T-cell (primary cell): ENCODE data around the gene DOCK6. TPM values are rescaled to one million over a fixed set of nuclear protein-coding genes. Genes with fewer than 3 reads are reported as not detected.
A peak's percentile ranks its signal among the peaks of the same experiment; 100 is the strongest.

Experiments
- ATAC-seq, 4 experiments: fragments of 200-7000 bp in 3 of 4; fragments of 150-1000 bp in 1 of 4; cut with Tn5 transposase; replicated peaks in 1 of 4; 1 replicate in 3 of 4; 2 replicates in 1 of 4; pipeline ENCODE4 v1.10.0; 2021; ENCODE audit warnings: moderate library complexity in 3 of 4, mild to moderate bottlenecking in 2 of 4, moderate number of reproducible peaks in 1 of 4
- CTCF ChIA-PET, 2 donors: fragments of 300-600 bp; sonication (Branson Sonifier 250); formaldehyde crosslinking; loops; one replicate each; lab custom pipeline; 2022; ENCODE audit warnings: antibody characterized with exemption in 2 of 2; lab: Charles Lee
- POLR2A ChIA-PET, 2 donors: fragments of 300-600 bp; sonication (Branson Sonifier 250); formaldehyde crosslinking; loops; one replicate each; lab custom pipeline; 2022; ENCODE audit warnings: antibody characterized with exemption in 2 of 2; lab: Charles Lee
- DNase-seq, 35 experiments: peaks; one replicate each; pipeline versions ENCODE4 v3.0.0 to v3.0.0-alpha.2; 2013 to 2023
- H3K27ac ChIP-seq: one replicate; pipeline ENCODE4 v1.5.1; 2013; ENCODE audit warnings: low read length
- H3K27me3 ChIP-seq, 2 experiments: replicated peaks in 1 of 2; 1 replicate in 1 of 2; 2 replicates in 1 of 2; pipeline versions ENCODE4 v1.6.1 to v1.7.0; 2013; ENCODE audit warnings: low read length in 1 of 2, mixed read lengths in 1 of 2; ENCODE audit not compliant: control insufficient read depth in 2 of 2, insufficient read depth in 2 of 2; ENCODE audit errors: extremely low read depth in 1 of 2
- H3K36me3 ChIP-seq, 2 donors: 1 replicate in 1 of 2; 2 replicates in 1 of 2; pipeline versions ENCODE4 v1.6.1 to v1.7.0; 2013; ENCODE audit warnings: low read length in 1 of 2; ENCODE audit not compliant: control insufficient read depth in 2 of 2, insufficient read depth in 1 of 2; ENCODE audit errors: extremely low read depth in 1 of 2
- H3K4me1 ChIP-seq, 2 experiments: 1 replicate in 1 of 2; 2 replicates in 1 of 2; pipeline versions ENCODE4 v1.6.1 to v1.7.0; 2013; ENCODE audit warnings: low read length in 2 of 2, mixed read lengths in 1 of 2; ENCODE audit not compliant: insufficient read depth in 2 of 2, control insufficient read depth in 1 of 2; ENCODE audit errors: extremely low read depth in 1 of 2
- H3K4me3 ChIP-seq, 2 donors: 1 replicate in 1 of 2; 2 replicates in 1 of 2; pipeline versions ENCODE4 v1.5.1 to v1.7.0; 2013; ENCODE audit warnings: mild to moderate bottlenecking in 2 of 2, low read length in 1 of 2, moderate library complexity in 1 of 2; ENCODE audit not compliant: control insufficient read depth in 1 of 2; ENCODE audit errors: extremely low read depth in 1 of 2
- H3K9me3 ChIP-seq: 2 replicates; pipeline ENCODE4 v1.7.0; 2013
- H3K27ac Mint-ChIP-seq, 2 donors: one replicate each; pipeline ENCODE4 v1.8.0; 2020 to 2021; ENCODE audit warnings: mild to moderate bottlenecking in 2 of 2, mixed read lengths in 2 of 2
- H3K27me3 Mint-ChIP-seq, 2 donors: one replicate each; pipeline ENCODE4 v1.8.0; 2021 to 2022; ENCODE audit warnings: mixed read lengths in 2 of 2
- H3K36me3 Mint-ChIP-seq: one replicate; pipeline ENCODE4 v1.8.0; 2021; ENCODE audit warnings: mixed read lengths
- H3K4me1 Mint-ChIP-seq, 3 donors: one replicate each; pipeline ENCODE4 v1.8.0; 2020 to 2022; ENCODE audit warnings: mixed read lengths in 3 of 3, mild to moderate bottlenecking in 1 of 3
- H3K4me3 Mint-ChIP-seq, 3 donors: one replicate each; pipeline ENCODE4 v1.8.0; 2020 to 2022; ENCODE audit warnings: mild to moderate bottlenecking in 3 of 3, mixed read lengths in 3 of 3, moderate library complexity in 3 of 3
- H3K9me3 Mint-ChIP-seq, 3 donors: one replicate each; pipeline ENCODE4 v1.8.0; 2020 to 2022; ENCODE audit warnings: mixed read lengths in 3 of 3
- WGBS: methylation state at CpG from one replicate; pipeline ENCODE4 v1.1.5; 2013; ENCODE audit warnings: missing lambda C conversion rate; ENCODE audit not compliant: insufficient coverage; 5-methylcytosine and 5-hydroxymethylcytosine counted together
- total RNA-seq, 35 experiments: library from RNA in 6 of 35; stranded (reverse) in 6 of 35; fragments of 120-200 nt in 1 of 35; gene quantifications; one replicate each; pipeline versions ENCODE4 v1.2.1 to v1.2.4 and lab custom pipeline; 2013 to 2026

Gene DOCK6
- total RNA-seq, 5 donors from 2014 or later (not counting 1 experiment from before 2014, with no cell fraction given): 0.78 to 1.8 (median 1.0) TPM

GRCh38 chr19:11232555-11232954 is 29.8 kb downstream of the DOCK6 start:
- no peaks in the 10 kb centered on the region for H3K9me3 ChIP-seq
- 89% methylated on average over 4 of the region's 4 CpGs for WGBS

GRCh38 chr19:11230621-11231386 is 31.5 kb downstream of the DOCK6 start:
- no peaks in the 10 kb centered on the region for H3K9me3 Mint-ChIP-seq
- no peaks in the 10 kb centered on the region for H3K4me1 ChIP-seq
- DNase-seq (no peak), ATAC-seq (no peak)
- H3K27me3 ChIP-seq: peaks cover 0 to 15% of the 10 kb centered on the region in 2 experiments
- no peak overlapping the region for H3K4me3 ChIP-seq
- POLR2A ChIA-PET: interaction anchor here in 1 of 2 donors (0.5 kb wide), 1 partner anchor 230 kb away, joined by 4 read pairs; no protein-coding TSS in a partner anchor
- H3K27ac Mint-ChIP-seq: no peak overlapping the region
- no peaks in the 10 kb centered on the region for H3K27me3 Mint-ChIP-seq
- CTCF ChIA-PET: no interaction called here
- no peaks in the 10 kb centered on the region for H3K36me3 ChIP-seq
- no peak overlapping the region for H3K4me3 Mint-ChIP-seq
- H3K4me1 Mint-ChIP-seq: peaks cover 0 to 4% (median 0%) of the 10 kb centered on the region in 3 donors
- H3K9me3 ChIP-seq: no peaks in the 10 kb centered on the region
- no peak overlapping the region for H3K27ac ChIP-seq
- 96% methylated on average over 2 of the region's 7 CpGs for WGBS
- H3K36me3 Mint-ChIP-seq: no peaks in the 10 kb centered on the region

More at GRCh38 chr19:11232555-11232954, 29.8 kb downstream of the DOCK6 start:
- Histone ChIP-seq H3K4me1 (no peaks in the 10 kb centered on the region), H3K36me3 (no peaks in the 10 kb centered on the region), H3K27me3 (peaks cover 0 to 15% of the 10 kb centered on the region in 2 experiments), H3K27ac (no peak overlapping the region), H3K4me3 (no peak overlapping the region)
- DNase-seq (no peak), ATAC-seq (no peak)
- Mint-ChIP-seq H3K36me3 (no peaks in the 10 kb centered on the region), H3K27me3 (no peaks in the 10 kb centered on the region), H3K4me1 (no peaks in the 10 kb centered on the region), H3K27ac (no peak overlapping the region), H3K4me3 (no peak overlapping the region), H3K9me3 (no peaks in the 10 kb centered on the region)
- ChIA-PET CTCF (no interaction called here), POLR2A (interaction anchor here in 1 of 2 donors (0.7 kb wide), 1 partner anchor 828 kb away, joined by 5 read pairs; no protein-coding TSS in a partner anchor)

- no peaks in the 10 kb centered on the region for H3K27me3 Mint-ChIP-seq
- no peaks in the 10 kb centered on the region for H3K4me1 ChIP-seq
- ChIA-PET POLR2A (no interaction called here), CTCF (interaction anchor here in 1 of 2 donors (0.6 kb wide), 1 partner anchor 154 kb away, joined by 3 read pairs; no protein-coding TSS in a partner anchor)
- no peak overlapping the region for H3K27ac ChIP-seq
- ATAC-seq: no peak
- H3K27me3 ChIP-seq: peaks cover 0 to 21% of the 10 kb centered on the region in 2 experiments
- 94% methylated on average over 7 of the region's 14 CpGs for WGBS
- no peak overlapping the region for H3K4me3 ChIP-seq
- DNase-seq: peak in 1 of 35 experiments; percentile 7
- H3K4me3 Mint-ChIP-seq: no peak overlapping the region
- H3K36me3 Mint-ChIP-seq: no peaks in the 10 kb centered on the region
- no peaks in the 10 kb centered on the region for H3K9me3 ChIP-seq
- H3K9me3 Mint-ChIP-seq: no peaks in the 10 kb centered on the region
- no peaks in the 10 kb centered on the region for H3K36me3 ChIP-seq
- peaks cover 0 to 4% (median 0%) of the 10 kb centered on the region in 3 donors for H3K4me1 Mint-ChIP-seq
- H3K27ac Mint-ChIP-seq: no peak overlapping the region
Measured at GRCh38 chr19:11227195-11227886, 35.0 kb downstream of the DOCK6 start.

- peaks cover 0 to under 1% (median 0%) of the 10 kb centered on the region in 3 donors for H3K9me3 Mint-ChIP-seq
- ATAC-seq (no peak), DNase-seq (no peak)
- CTCF ChIA-PET: no interaction called here
- H3K9me3 ChIP-seq: no peaks in the 10 kb centered on the region
- H3K27ac ChIP-seq: no peak overlapping the region
- no CpG with 5 or more reads among the region's 1 CpG for WGBS
- POLR2A ChIA-PET: no interaction called here
- H3K27ac Mint-ChIP-seq: no peak overlapping the region
- H3K4me1 ChIP-seq: no peaks in the 10 kb centered on the region
- no peak overlapping the region for H3K4me3 ChIP-seq
- H3K27me3 ChIP-seq: peaks cover 0 to 21% of the 10 kb centered on the region in 2 experiments
- H3K36me3 Mint-ChIP-seq: peaks cover under 1% of the 10 kb centered on the region
- no peak overlapping the region for H3K4me3 Mint-ChIP-seq
- no peaks in the 10 kb centered on the region for H3K36me3 ChIP-seq
- peaks cover 0 to 4% (median 0%) of the 10 kb centered on the region in 3 donors for H3K4me1 Mint-ChIP-seq
- H3K27me3 Mint-ChIP-seq: no peaks in the 10 kb centered on the region
Measured at GRCh38 chr19:11226716-11227166, 35.6 kb downstream of the DOCK6 start.

- Histone ChIP-seq H3K27ac (no peak overlapping the region), H3K4me1 (no peaks in the 10 kb centered on the region), H3K36me3 (no peaks in the 10 kb centered on the region), H3K9me3 (no peaks in the 10 kb centered on the region), H3K27me3 (peaks cover 0 to 21% of the 10 kb centered on the region in 2 experiments), H3K4me3 (no peak overlapping the region)
- Mint-ChIP-seq H3K27me3 (no peaks in the 10 kb centered on the region), H3K9me3 (peaks cover 8 to 9% (median 9%) of the 10 kb centered on the region in 3 donors), H3K36me3 (peaks cover 9% of the 10 kb centered on the region), H3K4me1 (peaks cover 0 to 4% (median 0%) of the 10 kb centered on the region in 3 donors), H3K27ac (no peak overlapping the region), H3K4me3 (no peak overlapping the region)
- ATAC-seq (no peak), DNase-seq (no peak)
- ChIA-PET CTCF (no interaction called here), POLR2A (no interaction called here)
- WGBS: no CpG with 5 or more reads among the region's 3 CpGs
Measured at GRCh38 chr19:11225815-11226214, 36.5 kb downstream of the DOCK6 start.

DNA sequence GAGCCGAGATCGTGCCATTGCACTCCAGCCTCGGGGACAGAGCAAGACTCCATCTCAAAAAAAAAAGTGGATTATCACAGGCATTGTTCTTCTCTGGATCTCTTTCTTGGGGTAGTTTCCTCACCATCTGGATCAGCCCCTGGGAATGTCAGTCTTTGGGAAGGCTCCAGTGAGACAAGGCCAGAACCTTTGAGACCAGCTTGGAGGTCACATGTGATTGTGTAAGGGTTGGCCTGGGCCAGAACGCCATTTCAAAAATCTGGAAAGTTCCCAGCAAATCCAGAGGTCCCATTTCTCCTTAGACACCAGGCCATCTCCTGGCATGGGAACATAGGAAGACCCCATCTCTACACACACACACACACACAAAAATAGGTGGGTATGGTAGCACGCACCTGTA is 37.2 kb downstream of the DOCK6 start:
- Histone ChIP-seq H3K27me3 (peaks cover 0 to 21% of the 10 kb centered on the region in 2 experiments), H3K27ac (no peak overlapping the region), H3K9me3 (no peaks in the 10 kb centered on the region), H3K36me3 (no peaks in the 10 kb centered on the region), H3K4me1 (no peaks in the 10 kb centered on the region), H3K4me3 (no peak overlapping the region)
- Mint-ChIP-seq H3K36me3 (peaks cover 12% of the 10 kb centered on the region), H3K27ac (no peak overlapping the region), H3K27me3 (peaks cover 2 to 3% of the 10 kb centered on the region in 2 donors), H3K9me3 (peaks cover 13% of the 10 kb centered on the region in 3 donors), H3K4me3 (no peak overlapping the region), H3K4me1 (peaks cover 0 to 4% (median 0%) of the 10 kb centered on the region in 3 donors)
- ChIA-PET CTCF (no interaction called here), POLR2A (no interaction called here)
- ATAC-seq (no peak), DNase-seq (no peak)
- WGBS: 100% methylated on average over 3 of the region's 5 CpGs
